ENCODE data around the gene ZNF587B. TPM values are rescaled to one million over a fixed set of nuclear protein-coding genes. Genes with fewer than 3 reads are reported as not detected.
"Not testable (repeated sequence)": the region's sequence is repeated elsewhere in the genome, so short reads cannot be mapped to it uniquely, and the experiment has no call there.

Gene ZNF587B
- total and polyA plus RNA-seq, 12 donors, result 3.1 to 20.1 (median 8.3) TPM

- intact Hi-C loops (cut with DNase I), result loop anchor here in 1 of 2 donors (10.0 kb wide), 1 partner anchor 75 kb away; the partner anchor contains the start of gene ZNF776
- Histone ChIP-seq H3K27me3 (no peaks in the 10 kb centered on the region), H3K36me3 (replicated peaks in 1 of 2) (no peaks in the 10 kb centered on the region), H3K4me1 (replicated peaks in 1 of 2) (peaks cover 0 to 16% of the 10 kb centered on the region in 2 donors), H3K27ac (peak overlapping the region; percentile 45 to 86 (median 61)), H3K9me3 (replicated peaks in 1 of 3) (no peaks in the 10 kb centered on the region), H3K4me3 (peak overlapping the region; percentile 68 to 93 (median 81))
- 0 to 1% (median 0%) methylated on average over 22 to 44 of the region's 44 CpGs for WGBS, 4 donors
- TF ChIP-seq CTCF (IDR thresholded peaks at IDR 0.05) (no peak), POLR2A (IDR thresholded peaks at IDR 0.05) (peak; percentile 27 to 63)
- DNase-seq, result peak; percentile 87 to 95 (median 91)
Observed at GRCh38 chr19:57819475-57820148, 10.5 kb upstream of the ZNF587B start.

GRCh38 chr19:57820599-57820998 lies 9.5 kb upstream of the ZNF587B start:
- intact Hi-C loops (cut with DNase I), result no loop called here
- Histone ChIP-seq H3K36me3 (replicated peaks in 1 of 2) (no peaks in the 10 kb centered on the region), H3K4me3 (peak overlapping the region in 2 of 4 donors; percentile 68 to 85), H3K4me1 (replicated peaks in 1 of 2) (peaks cover 0 to 12% of the 10 kb centered on the region in 2 donors), H3K27ac (peak overlapping the region in 1 of 5 donors; percentile 75), H3K9me3 (replicated peaks in 1 of 3) (no peaks in the 10 kb centered on the region), H3K27me3 (no peaks in the 10 kb centered on the region)
- no peak for DNase-seq
- WGBS, 4 donors, result 66 to 76% (median 73%) methylated on average over 6 of the region's 6 CpGs
- no peak for TF ChIP-seq CTCF (IDR thresholded peaks at IDR 0.05)
- TF ChIP-seq POLR2A (IDR thresholded peaks at IDR 0.05), result no peak

GRCh38 chr19:57821095-57821494 lies 9.0 kb upstream of the ZNF587B start:
- H3K36me3 ChIP-seq (replicated peaks in 1 of 2); H3K9me3 ChIP-seq (replicated peaks in 1 of 3); intact Hi-C loops (cut with DNase I); DNase-seq; H3K4me3 ChIP-seq; H3K27me3 ChIP-seq; H3K27ac ChIP-seq: not testable (repeated sequence)
- H3K4me1 ChIP-seq (replicated peaks in 1 of 2), result peaks cover 0 to 12% of the 10 kb centered on the region in 2 donors
- 58 to 77% (median 70%) methylated on average over 2 to 3 of the region's 3 CpGs for WGBS, 4 donors

- 98 to 100% (median 100%) methylated on average over 2 to 3 of the region's 3 CpGs for WGBS, 4 donors
- H3K4me3 ChIP-seq; H3K27ac ChIP-seq; H3K27me3 ChIP-seq; intact Hi-C loops (cut with DNase I); H3K36me3 ChIP-seq (replicated peaks in 1 of 2); DNase-seq; H3K9me3 ChIP-seq (replicated peaks in 1 of 3): not testable (repeated sequence)
- H3K4me1 ChIP-seq (replicated peaks in 1 of 2), result peaks cover 0 to 12% of the 10 kb centered on the region in 2 donors
Observed at GRCh38 chr19:57821501-57821900, 8.6 kb upstream of the ZNF587B start.

- H3K27ac ChIP-seq; H3K27me3 ChIP-seq; H3K36me3 ChIP-seq (replicated peaks in 1 of 2); H3K4me3 ChIP-seq; intact Hi-C loops (cut with DNase I); H3K9me3 ChIP-seq (replicated peaks in 1 of 3); DNase-seq: not testable (repeated sequence)
- 67 to 92% (median 90%) methylated on average over 1 to 2 of the region's 2 CpGs for WGBS, 4 donors
- peaks cover 0 to 12% of the 10 kb centered on the region in 2 donors for H3K4me1 ChIP-seq (replicated peaks in 1 of 2)
Observed at GRCh38 chr19:57823155-57823554, 6.9 kb upstream of the ZNF587B start.

- H3K9me3 ChIP-seq (replicated peaks in 1 of 3); H3K27ac ChIP-seq; intact Hi-C loops (cut with DNase I); H3K36me3 ChIP-seq (replicated peaks in 1 of 2); H3K4me3 ChIP-seq; DNase-seq; H3K27me3 ChIP-seq: not testable (repeated sequence)
- H3K4me1 ChIP-seq (replicated peaks in 1 of 2), result peaks cover 0 to 12% of the 10 kb centered on the region in 2 donors
- 50 to 85% (median 64%) methylated on average over 4 of the region's 4 CpGs for whole genome bisulfite sequencing, 4 donors
Observed at GRCh38 chr19:57823608-57824007, 6.5 kb upstream of the ZNF587B start.
